ENCODE results near the gene HOXB3.
A peak's percentile ranks its signal among the peaks of the same experiment; 100 is the strongest.

HOXB3 gene

DNA sequence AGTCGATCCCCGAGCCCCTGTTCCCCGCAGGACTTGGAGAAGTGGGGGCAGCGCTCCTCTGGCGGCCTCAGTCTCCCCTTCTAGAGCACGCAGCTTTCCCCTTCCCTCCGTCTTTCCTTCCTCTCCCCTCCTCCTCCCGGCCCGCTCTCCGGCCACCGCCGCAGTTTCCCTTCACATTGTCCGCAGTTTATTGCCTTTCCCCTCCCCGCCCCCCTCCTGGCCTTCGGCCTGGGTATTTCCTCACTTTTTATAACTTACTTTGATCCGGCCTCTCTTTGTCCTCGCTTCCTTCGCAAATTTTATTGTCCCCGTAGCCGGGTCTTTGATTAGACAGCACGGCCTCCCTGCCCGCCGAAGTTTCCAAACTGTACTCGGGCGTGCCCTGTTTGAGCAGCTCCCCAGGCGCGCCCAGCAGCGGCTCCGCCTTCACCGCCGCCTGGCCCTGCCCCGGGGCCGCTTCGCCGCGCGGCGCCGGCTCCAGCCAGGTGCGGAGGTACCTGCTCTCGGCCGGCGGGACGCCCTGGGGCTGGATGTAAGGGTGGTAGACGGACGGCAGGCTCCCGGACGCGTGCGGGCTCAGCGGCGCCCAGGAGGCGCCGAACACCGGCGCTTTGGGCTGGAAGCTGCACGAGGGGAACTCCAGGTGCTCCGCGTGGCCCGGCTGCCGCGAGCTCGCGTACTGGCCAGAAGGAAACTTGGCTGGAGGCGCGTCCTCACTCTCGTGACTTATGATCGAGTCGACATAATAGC is 35.6 kb upstream of the HOXB3 start:
- no peak for DNase-seq

DNA sequence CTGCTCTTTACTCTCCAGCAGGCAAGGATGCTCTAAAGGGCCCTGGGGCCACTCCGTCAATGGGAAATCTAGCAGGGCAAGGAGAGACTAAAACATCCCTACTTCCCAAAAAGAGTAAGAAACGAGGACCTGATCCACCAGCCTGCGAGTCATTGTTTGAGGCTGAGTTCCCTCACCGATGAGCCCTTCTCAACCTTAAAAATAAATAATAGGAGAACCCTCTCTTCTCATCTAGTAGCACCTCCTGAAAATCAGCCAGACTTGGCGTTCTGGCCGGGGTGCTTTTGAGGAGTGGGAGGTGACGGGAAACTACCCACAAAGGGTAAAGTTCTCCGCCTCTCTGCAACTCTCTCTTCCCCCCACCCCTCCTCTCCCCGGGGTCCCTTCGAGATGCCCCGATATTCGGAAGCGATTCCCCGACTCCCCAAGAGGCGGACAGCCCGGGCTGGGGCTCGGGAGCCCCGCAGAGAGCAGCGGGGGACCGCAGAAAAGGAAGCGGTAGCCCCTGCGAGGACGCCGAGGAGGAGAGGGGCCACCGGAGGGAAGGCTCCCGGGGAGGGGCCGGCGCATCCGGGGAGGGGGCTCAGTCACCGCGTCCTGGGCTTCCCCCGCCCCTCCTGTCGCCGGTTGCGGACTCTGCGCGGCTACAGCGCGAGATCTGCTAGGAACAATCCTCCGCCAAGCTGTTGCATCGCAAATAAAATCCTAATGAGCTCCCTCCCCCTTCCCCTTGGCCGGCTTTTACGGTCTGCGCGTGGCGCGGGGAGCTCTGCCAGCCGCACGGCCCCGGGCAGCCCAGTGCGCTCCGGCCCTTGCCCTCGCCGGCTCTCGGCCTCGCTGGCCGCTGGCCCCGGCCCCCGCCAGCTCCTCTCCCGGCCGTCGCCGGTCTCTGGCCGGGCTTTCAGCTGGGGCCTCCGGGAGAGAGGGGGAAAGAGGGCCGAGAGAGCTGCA is 34.8 kb upstream of the HOXB3 start:
- DNase-seq, result no peak

GRCh38 chr17:48624118-48624517 is 34.1 kb upstream of the HOXB3 start:
- DNase-seq, result no peak

DNA sequence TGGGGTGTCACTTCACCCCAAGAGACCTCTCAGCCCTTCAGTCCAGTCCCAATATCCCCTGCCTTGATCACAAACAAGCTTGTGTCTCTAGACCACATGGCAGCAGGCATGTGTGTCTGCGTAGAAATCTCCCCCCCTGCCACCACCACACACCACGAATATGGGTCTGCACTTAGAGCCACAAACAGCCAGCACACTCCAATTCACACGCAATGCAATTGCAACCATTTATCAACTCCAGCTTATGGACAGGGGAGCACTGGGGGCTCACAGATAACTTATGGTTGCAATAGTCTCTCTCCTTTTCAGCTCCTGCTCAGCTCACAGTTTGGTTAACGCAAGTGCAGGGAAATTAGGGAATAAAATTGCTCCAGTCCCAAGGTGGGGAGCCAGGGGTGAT is 33.5 kb upstream of the HOXB3 start:
- DNase-seq, result no peak

DNA sequence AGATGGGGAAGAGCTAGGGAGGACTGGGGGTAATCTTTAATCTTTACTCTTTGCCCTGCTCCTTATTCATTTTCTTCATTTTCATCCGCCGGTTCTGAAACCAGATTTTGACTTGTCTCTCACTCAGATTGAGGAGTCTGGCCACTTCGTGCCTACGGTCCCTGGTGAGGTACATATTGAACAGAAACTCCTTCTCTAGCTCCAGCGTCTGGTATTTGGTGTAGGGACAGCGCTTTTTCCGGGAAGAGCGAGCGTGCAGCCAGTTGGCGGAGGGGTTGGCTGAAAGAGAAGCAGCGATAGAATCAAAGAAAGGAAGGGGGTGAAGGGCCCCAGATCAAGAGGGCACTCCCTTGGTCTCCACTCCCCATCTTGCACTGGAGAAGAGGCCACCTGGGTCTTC is 32.8 kb upstream of the HOXB3 start:
- DNase-seq, result no peak

DNA sequence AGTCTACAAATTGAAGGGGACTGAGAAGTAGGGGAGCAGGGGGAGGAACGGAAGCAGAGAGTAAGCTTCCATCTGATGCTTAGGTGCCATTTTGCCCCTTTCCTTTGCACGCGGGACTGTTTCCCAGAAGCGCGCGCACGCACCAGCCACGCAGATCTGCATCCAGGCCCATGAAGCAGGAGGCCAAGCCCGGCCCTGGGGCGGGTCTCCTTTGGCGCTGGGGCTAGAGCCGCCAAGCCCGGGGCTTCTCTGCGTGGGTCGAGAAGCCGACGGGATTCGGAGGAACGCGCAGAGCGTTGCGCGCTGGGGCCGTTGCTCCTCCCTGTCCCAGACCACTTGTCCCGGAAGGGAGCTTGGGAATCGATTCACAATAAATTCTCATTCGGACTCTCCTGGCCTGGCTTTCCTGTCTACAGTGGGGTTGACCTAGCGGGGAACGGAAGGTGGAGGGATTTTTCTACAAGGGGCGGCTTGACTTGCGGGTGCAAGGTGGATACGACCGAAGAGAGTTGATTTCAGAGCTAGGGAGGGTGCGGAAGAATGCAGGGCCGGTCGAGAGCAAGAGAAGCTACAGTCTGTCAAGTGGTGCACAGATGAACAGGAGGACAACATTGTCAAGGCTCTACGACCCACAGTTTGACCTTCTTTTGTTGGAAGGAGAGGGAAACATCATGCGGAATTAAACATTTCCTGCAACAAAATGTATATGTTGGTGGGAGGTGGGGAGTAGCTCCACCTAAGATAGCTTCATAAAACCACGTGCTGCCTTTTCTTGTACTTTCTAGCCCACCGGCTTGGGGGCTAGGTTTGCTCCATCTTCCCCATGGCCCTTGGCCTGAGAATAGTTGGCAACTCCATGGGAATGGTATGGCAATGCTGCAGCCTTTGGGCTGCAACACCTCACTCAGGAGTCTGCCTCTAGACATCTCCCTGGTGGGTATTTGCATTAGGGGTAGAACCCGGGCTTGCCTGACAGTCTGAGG is 31.7 kb upstream of the HOXB3 start:
- no peak for DNase-seq

- DNase-seq, result no peak
These were observed 30.6 kb upstream of the HOXB3 start for GRCh38 chr17:48620461-48621139.

- no peak for DNase-seq
These were observed 29.9 kb upstream of the HOXB3 start for GRCh38 chr17:48619826-48620449.

DNA sequence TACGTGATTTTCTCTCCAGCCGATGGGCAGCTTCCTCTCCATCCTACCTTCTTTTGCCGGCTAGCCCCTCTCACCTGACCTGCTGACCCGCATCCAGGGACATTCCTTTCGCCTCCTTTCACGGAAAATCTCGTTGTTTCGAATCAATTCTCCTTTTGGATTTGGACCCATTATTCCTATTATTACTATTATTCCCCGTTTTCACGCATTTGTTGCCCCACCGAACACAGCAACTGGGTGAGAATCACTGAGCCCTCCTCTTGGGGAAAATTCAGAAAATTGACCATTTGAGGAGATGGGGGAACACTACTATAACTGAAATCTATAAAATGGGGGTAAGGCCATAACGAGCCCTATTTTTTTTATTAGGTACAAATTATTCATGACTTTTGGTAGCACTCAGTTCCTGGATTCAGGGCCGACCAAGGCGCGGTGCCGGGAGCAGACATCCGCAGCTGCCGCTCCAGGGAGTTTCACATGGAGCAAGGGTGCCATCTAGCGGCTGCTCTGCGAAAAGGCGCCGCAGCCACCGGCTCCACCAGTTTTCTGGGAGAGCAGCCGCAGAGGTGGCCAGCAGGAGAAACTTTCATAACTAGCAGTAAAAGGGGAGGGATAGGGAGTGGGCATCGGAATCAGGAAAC is 28.3 kb upstream of the HOXB3 start:
- peak; percentile 82 for DNase-seq

GRCh38 chr17:48617471-48618255 is 27.6 kb upstream of the HOXB3 start:
- no peak for DNase-seq

DNA sequence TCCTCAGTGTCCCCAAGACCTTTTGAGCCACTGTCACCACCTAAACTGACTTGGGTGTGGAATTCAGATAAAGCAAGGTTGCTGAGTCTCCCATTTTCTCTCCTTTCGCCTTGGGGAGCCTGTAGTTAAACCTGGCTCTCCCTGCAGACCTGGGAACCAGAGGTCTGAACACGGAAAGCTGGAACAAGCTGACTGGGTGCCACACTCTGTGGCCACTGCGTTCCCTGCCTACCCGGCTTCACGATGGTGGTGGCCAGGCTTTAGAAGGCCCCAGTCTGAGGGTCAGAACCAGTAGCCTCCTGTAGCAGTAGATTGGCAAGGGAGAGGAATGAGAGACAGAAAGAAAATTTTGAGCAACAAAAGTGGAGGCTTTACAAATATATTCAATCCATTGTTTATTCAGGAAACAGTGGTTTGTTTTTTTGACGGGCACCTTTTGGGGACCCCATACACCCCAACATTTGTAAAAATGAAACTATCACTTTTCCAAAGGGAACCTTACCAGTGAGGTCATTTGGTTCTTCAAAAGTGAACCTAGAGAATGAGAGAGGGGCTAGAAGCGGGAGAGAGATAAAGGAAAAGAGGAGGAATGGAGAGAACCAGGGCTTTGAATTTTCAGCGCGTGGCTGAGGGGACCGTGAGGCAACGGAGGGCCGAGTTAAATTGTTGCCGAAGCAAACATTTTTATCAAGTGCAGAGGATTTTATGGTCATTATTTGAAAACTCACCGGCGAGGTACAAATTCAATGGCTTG is 26.9 kb upstream of the HOXB3 start:
- no peak for DNase-seq

DNA sequence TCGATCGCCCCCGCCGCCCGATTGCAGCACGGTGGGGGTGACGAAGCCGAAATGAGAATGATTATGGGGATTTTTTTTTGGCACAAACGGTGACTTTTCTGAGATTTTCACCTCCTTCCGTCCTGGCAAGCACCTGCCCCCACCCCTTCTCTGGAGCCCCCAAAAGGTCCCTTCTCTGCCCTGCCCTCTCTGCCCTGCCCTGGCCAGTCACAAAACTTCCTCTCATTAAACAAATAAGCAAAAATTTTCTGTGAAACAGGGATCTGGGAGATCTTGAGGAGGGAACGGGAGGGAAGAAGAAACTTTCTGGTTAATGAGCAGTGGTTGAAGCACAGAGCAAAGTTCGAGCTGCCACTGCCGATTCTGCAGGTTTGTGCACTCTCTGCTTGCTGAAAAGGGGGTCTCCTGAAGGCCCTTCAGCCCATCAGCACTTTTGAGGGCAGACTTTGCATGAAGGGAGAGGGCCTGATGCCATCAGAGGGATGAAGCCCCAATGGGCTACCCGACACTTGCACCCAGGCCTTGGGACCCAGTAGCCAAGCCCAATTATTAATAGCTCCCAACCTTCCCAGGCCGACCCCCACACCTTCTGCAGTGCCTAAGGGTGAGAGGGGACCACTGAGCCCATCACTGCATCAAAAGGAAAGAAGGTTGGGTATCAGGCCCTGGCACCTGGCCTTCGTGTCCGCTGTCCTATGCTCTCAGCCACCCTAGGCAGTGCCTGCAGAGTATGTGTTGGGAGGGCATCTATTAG is 26.1 kb upstream of the HOXB3 start:
- no peak for DNase-seq

- DNase-seq, result no peak
These were observed 25.3 kb upstream of the HOXB3 start, which contains the start of gene HOXB8 for GRCh38 chr17:48615047-48615962. Gene HOXB8 (minus strand): TSS chr17:48615292. CDS start chr17:48614704, 588 bp downstream.

GRCh38 chr17:48613862-48614694 is 24.0 kb upstream of the HOXB3 start:
- DNase-seq, result no peak

DNA sequence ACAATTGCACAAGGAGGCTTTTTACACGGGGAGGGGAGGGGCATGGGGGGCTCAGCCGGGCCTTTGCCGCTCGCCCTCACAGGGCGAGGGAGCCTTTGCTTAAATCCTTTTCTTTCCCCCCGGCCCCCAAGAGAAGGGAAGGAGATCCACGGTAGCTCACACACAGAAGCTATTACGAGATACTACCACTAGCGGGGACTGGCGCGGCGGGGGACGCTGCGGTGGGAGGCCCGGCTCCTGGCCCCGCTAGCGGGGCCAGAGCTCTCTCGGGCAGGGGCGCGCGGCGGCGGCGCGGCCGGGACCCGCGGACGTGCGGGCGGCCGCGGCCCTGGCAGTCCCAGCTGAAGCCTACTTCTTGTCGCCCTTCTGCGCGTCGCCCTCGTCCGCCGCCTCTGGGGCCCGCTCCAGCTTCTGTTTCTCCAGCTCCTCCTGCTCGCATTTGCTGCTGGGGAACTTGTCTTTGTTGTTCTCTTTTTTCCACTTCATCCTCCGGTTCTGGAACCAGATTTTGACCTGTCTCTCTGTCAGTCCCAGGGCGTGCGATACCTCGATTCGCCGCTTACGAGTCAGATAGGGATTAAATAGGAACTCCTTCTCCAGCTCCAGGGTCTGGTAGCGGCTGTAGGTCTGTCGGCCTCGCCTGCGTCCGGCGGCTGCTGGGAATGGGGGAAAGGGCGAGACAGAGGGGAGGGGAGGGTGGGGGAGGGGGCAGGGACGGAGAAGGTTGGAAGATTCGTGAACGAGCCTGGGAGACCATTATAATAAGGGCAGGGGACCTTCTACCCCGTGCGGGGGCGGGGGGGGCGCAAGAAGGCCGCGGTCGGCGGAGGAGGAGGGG is 23.0 kb upstream of the HOXB3 start:
- DNase-seq, result no peak

- no peak for DNase-seq
These were observed 22.4 kb upstream of the HOXB3 start for GRCh38 chr17:48612456-48612853.

Measured in NCI-H2107 (cell line).